NCI-H460 (cell line): ENCODE measurements around the gene ZNF892. TPM values are rescaled to one million over a fixed set of nuclear protein-coding genes. Genes with fewer than 3 reads are reported as not detected.
"Not testable (repeated sequence)": the region's sequence is repeated elsewhere in the genome, so short reads cannot be mapped to it uniquely, and the experiment has no call there.

Experiments
- DNase-seq: peaks from one replicate; pipeline ENCODE4 v3.0.0-alpha.2; 2016; ENCODE audit warnings: low read depth; ENCODE audit errors: extremely low read depth
- total RNA-seq: library from RNA; depleted of rRNA; stranded (reverse); fragments of >200 nt; shearing (Covaris generic); gene quantifications from 2 replicates; pipeline ENCODE4 v1.2.3, GENCODE V29; 2014; rRNA removed

The ZNF892 gene
- total RNA-seq, 1 experiment from 2014 or later = 2.0 TPM

DNA sequence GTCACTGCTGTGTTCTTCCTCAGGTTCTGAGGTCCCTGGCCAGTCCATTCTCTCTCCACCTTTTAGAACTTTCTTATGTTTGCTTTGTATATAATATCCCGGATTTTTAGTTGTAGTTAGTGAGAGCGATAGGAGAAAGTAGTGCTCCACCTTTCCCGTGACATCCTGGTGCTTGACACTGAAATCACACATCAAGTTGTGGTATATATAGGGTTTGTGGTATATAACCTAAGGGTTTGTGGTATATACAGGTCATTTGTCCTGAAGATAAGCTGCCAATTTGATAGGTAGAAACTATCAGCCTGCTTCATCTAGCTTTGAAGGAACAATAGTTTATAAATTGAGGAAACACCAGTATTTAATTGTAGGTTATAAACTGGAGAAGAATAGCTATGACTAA lies 13.1 kb downstream of the ZNF892 start:
- DNase-seq = no peak

- DNase-seq = no peak
These were observed 18.3 kb downstream of the ZNF892 start for GRCh38 chr2:95225658-95226057.

DNA sequence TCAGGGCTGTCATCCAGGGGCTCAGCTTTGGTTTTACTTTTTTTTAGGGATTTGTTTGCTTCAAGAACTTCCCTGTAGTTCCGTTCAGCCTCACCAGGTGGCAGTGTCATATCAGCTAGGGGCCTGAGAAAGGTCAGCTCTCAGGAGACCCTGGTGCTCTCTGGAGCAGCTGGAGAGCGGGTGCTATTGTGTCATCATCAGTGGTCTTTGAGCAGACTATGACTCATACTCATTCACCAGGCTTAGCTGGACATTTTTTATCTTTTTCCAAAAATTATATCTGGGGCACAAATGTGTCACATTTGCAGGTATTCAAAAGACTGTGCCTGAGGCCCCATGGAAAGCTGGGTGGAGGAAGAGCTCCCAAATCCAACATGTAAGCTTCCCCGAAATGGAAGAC lies 24.4 kb downstream of the ZNF892 start:
- peak; percentile 52 for DNase-seq

DNA sequence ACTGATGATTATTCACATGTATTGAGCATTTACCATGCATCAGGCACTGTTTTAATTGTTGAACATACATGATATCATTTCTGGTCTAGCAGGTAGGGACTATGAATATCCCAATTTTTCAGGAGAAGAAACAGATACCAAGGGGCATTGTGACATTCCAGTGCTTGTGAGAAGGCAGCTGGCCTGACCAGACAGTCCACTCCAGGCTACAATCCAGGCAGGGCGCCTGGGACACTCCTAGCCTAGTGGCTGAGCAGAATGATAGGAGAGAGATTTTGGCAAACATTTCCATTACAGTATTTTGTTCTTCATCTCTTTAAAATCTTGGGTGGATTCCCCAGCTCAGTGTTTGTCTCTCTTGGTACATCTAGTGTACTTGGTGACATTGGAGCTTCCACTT lies 24.9 kb downstream of the ZNF892 start:
- DNase-seq = no peak

- no peak for DNase-seq
These were observed 27.0 kb downstream of the ZNF892 start for GRCh38 chr2:95234286-95234785.

GRCh38 chr2:95234816-95235215 lies 27.5 kb downstream of the ZNF892 start:
- DNase-seq = no peak

DNA sequence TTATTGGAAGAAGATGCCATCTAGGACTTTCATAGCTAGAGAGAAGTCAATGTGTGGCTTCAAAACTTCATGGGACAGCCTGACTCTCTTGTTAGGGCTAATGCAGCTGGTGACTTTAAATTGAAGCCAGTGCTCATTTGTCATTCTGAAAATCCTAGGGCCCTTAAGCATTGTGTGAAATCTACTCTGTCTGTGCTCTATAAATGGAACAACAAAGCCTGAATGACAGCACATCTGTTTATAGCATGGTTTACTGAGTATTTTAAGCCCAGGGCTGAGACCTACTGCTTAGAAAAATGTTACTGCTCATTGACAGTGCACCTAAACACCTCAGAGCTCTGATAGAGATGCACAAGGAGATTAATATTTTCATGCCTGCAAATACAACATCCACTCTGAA lies 30.8 kb downstream of the ZNF892 start:
- DNase-seq = no peak

- DNase-seq = no peak
These were observed 32.8 kb downstream of the ZNF892 start for GRCh38 chr2:95240091-95240490.

DNA sequence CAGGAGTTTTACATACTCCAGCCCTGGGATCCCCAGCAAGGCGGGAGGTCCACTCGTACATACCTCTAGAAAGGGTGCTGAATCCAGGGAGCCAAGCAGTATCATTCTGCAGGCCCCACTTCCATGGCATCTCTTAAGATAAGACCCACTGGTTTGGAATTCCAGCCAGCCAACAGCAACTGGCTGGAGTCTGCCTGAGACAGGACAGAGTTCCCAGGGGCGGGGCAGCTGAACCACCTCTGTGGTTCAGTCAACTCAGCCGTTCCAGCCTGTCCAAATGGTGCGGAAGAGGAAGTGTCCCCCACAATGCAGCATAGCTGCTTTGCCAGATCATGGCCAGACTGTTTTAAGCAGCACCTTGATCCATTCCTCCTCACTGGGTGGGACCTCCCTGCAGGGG lies 33.2 kb downstream of the ZNF892 start:
- no peak for DNase-seq

GRCh38 chr2:95242084-95242483 lies 34.8 kb downstream of the ZNF892 start:
- DNase-seq = not testable (repeated sequence)

Other genes starting within 250 kb of the ZNF892 start
- not detected in 2 replicates for gene MAL, start 181.8 kb upstream of the ZNF892 start, total RNA-seq
- 103 and 119 TPM in 2 replicates for gene MRPS5, start 85.7 kb upstream of the ZNF892 start, total RNA-seq
- 7.0 and 10.3 TPM in 2 replicates for gene ZNF514, start 47.7 kb upstream of the ZNF892 start, total RNA-seq
- gene ZNF2, start 41.7 kb upstream of the ZNF892 start, total RNA-seq = 6.5 and 7.6 TPM in 2 replicates
- gene PROM2, start 66.9 kb downstream of the ZNF892 start, total RNA-seq = 0.06 and 0.15 TPM in 2 replicates
- gene KCNIP3, start 89.8 kb downstream of the ZNF892 start, total RNA-seq = 3.8 and 4.5 TPM in 2 replicates
- 35.2 and 35.5 TPM in 2 replicates for gene FAHD2A, start 195.2 kb downstream of the ZNF892 start, total RNA-seq